GM18861 (cell line): ENCODE results near the gene GNG12.

ENCODE experiments used
- ATAC-seq: cut with Tn5 transposase; IDR thresholded peaks from one replicate; pipeline ENCODE4 v1.9.1; 2021; ENCODE audit not compliant: unreplicated experiment

Gene GNG12

DNA sequence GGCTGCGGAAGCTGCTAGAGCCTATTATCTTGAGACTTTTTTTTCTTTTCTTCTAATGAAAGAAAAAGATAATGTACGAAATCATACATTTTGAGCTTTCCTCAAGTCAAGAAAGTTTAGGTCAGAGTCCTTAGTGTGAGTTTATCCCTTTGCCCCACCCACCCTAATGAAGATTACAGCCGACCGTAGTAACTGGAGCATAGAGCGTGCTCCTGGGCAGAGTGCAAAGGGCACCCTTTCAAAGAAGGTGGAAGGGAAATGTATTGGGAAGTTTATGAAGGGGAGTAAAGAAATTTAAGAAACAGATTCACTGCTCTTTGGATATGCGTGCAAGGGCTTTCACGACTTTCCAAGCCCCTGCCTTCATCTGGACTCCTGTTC lies 17.2 kb downstream of the GNG12 start:
- no peak for ATAC-seq

DNA sequence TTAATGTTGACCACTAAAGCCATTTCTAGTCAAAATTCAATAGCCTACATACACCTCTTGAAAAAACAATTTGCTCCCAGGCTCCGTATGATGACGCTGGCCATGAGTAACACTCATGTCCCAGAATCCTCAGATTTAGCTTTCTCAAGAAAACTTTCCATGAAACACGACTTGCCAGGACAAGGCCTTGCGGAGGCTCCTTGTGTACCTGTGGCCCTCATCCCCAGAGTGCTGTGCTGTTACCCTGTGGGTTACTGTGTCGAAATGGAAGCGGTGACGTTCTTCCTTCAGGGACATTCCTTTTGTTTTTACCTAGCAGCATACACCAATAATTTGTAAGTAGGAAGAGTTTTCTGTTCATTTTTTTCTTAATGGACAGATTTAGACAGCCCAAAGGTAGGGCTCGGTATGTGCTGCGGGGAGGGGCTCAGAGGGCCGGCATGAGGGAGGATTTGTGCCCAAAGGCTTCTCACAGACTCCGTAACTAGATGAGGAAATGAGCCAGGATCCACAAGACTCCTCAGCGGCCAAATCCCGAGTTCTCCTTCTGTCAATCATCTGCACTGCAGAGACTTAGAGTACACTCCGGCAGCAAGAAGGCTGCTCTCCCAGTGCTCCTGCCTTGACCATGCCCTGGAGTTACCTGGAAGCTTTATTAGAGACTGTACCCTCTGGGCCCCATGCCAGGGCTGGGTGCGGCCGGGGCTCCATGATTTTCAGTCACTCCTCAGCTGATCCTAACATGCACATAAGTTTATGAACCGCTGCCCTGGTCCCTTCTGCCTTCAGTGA lies 17.8 kb downstream of the GNG12 start:
- no peak for ATAC-seq

DNA sequence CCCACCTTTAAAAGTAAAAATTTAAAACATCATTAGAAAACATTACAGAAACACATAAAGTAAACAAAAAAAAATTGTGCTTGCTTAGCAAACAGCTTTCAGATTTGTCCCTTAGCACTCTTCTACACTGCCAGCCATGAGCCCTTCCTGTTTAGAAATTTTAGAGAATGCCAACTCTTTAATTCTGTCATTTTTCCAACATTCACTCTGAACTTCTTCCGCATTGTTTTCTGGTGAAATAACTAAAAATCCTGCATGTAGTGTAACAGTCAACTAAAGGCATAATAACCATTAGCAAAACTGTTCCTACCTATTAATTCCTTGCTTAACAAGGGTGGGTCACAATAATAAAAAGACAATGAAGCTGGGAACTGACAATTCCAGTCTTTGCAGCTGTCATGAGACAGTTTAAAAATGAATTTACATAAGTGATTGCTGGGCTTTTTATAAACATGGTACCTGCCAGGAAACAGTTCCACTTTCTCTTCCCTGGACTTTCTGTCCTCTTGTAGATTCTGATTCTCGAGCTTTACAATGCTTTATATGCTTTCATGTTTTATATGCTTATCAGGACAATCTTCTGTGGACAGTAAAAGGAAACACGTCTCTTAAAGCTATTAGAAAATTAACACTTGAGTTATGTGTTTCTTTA lies 19.0 kb downstream of the GNG12 start:
- no peak for ATAC-seq

DNA sequence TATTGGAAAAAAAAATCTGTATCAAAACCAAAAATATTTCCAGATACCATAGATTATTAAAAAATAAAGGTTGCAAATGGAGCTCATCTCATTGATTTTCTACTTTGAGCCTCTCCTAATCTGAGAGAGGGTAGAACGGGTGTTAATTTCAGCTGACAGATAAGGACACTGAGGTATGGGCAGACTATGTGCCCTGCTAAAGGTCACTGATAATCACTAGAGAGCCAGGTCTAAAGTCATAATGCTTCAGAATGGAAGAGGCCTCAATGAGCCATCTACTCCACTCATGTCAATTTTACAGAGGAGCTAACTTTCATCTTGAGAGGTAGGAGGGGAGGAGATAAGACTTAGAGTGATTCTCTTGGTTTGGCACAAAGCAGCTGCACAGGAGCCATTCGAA lies 21.0 kb downstream of the GNG12 start:
- ATAC-seq, result no peak

DNA sequence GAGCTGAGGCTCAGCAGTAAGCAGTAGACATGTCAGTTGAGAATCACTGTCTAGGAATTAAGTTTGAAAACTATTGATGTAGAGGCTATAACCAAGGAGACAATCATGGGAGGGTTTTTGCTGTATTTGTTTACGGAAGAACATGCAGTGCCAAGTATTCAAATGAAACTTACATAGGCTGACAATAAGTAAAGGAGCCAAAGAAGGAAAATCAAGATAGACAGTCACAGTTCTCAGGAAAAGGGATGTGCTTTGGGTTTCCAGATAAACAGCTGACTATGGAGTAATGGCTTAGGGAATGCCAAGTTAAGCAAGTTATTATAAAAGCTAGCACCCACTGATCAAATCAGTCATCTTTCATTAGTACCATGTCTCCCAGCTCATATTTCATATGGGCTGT lies 21.5 kb downstream of the GNG12 start:
- no peak for ATAC-seq

DNA sequence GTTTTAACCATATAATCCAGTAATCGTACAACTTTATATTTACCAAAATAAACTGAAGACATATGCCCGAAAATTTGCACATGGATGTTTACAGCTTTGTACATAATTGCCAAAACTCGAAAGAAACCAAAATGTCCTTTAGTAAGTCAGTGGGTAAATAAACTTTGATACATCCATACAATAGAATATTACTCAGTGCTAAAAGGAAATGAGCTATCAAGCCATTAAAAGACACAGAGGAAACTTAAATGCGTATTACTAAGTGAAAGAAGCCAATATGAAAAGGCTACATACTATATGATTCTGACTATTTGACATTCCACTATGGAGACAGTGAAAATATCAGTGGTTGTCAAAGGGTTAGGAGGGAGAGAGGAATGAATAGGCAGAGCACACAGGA lies 23.4 kb downstream of the GNG12 start:
- no peak for ATAC-seq

DNA sequence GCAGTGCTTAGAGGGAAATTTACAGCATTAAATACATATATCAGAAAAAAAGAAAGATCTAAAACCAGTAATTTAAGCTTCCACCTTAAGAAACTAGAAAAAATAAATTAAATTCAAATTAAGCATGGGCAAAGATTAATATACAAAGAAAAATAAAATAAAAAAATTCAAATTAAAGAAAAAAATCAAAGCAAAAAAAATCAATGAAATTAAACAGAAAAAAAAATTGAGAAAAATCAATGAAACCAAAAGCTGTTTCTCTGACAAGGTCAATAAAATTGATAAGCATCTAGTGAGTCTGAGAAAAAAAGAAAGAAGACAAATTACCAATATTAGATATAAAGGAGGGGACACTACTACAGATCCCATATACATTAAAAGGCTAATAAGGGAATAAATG lies 26.0 kb downstream of the GNG12 start:
- no peak for ATAC-seq

DNA sequence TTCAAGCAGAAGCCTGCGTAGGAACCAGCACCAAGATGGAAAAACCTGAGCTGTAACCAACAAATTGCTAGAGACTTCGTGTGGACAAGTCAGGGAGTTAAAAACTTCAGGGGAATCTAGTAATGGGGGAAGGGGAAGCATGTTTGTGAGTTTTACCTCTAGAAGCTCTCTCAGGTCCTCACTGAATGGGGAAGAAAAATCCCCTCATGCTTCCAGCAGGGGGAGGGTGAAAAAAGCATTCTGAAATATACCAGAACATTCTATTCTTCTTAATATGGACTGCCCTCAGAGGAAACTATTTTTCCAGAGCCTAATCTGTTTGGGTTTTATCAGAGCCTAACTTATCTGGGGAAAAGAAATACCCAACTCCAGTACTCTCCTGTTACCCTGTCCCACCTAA lies 28.6 kb downstream of the GNG12 start:
- no peak for ATAC-seq

DNA sequence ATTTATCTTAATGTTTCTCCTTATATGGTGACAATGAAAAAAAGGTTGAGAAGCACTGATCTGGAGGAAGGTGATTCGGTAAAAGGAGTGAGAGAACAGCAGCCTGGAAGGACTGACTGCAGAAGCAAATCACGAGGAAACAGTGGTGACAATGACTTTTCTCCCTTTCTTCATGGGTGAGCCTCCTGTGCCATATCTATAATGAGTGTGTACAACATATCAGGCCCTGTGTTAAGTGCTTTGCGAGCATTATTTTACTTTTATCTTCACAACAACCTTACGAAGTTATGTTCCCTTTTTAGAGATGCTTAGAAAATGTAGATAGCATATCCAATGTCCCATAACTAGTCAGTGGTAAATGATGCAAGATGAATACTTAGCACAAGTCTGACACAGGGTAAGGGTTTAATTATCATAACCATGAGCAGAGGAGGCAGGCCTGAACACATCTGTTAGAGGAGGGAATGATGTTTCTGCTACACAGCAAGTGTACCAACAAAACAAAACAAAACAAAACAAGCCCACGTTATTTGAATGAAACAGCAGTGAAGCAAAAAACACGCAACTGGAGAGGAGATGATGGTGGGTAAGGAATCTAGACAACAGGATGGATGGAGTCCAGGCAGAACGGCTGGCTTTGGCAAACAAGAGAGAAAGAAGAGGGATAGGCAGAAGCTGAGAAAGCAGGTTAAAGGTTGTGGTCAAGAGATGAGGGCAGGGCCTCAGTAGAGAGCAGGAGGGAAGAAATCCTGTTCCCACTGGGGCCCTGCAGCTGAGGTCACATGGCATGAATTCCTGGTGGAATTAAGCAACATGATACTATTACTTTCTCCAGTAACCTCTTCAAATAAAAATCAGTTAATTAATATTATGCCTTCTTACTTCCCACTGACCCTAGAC lies 29.6 kb downstream of the GNG12 start:
- ATAC-seq, result no peak

DNA sequence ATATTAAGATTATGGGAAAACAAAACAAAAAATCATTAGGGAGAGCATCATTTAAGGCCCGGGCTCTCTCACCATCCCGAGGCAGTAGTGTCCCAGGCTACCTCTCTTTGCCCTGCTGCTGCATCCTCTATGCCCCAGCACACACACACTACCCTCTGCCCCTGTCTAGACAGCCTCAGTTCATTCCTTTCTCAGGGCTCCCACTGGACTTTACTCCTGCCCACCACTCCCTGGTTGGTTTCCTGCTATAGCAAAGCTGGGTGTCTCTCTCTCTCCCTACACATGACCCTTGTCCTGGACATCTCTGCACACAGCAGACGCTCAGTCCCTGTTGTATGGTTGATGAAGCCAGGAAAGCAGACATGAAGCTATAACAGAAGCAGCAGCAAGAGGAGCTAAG lies 30.7 kb downstream of the GNG12 start:
- ATAC-seq, result no peak

DNA sequence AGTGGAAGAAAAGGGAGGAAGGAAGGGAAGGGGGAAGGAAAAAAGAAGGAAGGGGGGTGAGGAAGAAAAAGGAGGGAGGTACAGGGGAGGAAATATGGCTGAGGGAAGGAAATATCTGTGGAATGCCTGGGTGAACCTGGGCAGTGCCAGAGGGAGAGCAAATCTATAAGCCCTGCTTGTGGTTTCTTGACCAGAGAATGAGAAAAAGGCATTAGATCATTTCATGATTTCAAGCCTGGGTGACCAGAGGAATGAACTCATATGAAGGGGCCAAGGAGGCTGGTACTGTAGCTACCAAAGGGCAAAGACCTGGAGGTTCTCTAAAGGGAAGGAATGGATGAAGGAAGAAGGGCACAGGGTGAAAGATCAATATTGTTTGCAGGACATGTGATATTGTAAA lies 31.4 kb downstream of the GNG12 start:
- no peak for ATAC-seq

DNA sequence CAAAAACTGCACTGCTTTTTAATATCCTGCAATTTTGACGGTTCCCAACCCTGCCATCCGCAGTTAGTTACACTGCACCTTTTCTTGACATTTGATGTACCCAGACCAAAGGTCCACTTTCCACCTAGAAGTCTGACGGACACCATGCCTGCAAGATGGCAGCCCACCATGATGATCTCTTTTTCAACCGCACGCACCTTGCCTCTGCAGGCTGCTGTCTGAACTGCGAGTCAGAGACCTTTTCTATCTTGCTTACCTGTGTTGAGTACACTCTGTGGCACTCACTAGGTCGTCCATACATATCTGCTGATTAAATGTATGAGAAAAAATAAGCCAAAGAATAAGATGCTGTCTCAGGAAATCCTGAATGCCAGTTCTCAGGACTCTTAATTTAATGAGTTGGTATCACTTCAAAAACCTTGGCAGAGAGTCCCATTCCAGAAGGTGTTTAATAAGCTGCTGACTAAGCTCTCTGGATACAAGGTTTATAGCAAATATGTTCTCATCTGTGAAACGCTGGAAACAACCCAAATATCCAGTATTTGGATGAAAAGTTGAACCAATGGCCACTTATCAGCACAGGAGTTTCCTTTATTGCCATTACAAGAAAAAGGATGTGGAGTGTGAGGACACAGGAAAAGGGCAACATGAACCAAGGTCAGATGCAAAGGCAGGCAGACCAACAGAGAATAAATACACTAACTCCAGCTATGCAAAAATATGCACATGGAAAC lies 37.9 kb downstream of the GNG12 start:
- ATAC-seq, result no peak

DNA sequence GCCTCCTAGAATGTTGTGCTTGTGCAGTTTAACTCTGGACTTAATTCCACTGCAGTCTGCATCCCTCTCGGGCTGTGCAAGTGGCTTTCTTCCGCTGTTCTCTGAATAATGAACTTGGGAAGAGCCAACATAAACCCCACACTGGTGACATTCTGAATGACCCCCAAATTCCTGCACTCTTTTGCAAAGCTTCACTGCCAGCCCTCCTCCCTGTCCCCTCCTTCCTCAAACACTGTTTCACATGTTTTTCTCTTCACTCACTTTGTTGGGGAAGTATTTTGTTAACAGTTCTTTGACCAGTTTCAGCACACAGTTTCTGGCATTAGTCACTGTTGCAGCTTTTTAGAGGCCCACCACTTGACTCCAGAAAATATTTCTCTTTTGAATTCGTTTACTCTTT lies 39.7 kb downstream of the GNG12 start:
- no peak for ATAC-seq

DNA sequence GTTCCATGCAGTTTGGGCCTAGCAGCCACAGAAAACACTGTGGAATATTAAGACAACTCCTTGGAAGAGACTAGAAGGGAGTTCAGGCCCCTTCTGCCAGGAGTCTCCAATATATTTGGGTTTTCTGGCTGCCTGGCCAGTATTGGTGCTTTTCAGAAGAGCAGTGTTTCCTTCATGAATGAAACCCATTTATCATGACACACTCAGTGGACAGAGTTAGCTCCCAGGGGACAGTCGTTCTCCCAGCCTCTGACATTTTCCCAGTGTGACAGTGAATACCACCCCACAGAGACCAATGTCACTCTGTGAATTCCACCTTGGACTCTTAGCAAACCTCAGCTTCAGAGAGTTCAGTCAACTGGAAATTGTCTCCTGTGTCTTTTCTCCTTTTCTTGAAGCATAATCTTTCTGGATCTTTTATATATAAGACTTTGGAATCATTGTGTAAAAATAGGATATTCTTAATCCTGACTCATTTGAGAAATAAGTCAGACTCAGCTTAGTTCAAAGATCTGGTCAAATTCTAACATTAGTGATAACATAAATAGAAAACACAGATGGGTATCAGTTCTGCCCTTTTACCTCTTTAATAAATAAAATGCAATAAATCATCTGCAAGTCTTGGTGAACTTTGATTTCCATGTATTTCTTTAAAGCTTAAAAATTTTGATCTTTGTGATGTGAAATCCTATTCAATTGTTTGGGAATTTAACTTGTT lies 40.4 kb downstream of the GNG12 start:
- ATAC-seq, result no peak

DNA sequence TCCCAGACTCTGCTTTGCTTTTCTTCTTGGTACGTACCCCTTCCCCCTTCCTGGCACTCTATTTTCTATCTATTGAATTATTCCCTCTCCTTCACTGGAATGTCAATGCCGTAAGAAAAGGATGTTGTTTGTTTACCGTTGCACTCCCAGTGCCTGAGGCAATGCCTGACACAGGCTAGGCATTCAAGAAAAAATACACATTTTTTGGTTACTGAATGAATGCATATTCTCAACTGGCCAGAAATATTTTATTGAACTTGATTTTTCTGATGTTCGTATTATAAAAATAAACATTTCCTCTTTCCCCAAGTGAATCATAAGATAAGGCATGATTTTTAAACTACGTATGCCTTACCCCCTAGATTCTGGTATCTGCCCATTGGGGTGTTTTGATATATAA lies 41.2 kb downstream of the GNG12 start:
- ATAC-seq, result no peak

DNA sequence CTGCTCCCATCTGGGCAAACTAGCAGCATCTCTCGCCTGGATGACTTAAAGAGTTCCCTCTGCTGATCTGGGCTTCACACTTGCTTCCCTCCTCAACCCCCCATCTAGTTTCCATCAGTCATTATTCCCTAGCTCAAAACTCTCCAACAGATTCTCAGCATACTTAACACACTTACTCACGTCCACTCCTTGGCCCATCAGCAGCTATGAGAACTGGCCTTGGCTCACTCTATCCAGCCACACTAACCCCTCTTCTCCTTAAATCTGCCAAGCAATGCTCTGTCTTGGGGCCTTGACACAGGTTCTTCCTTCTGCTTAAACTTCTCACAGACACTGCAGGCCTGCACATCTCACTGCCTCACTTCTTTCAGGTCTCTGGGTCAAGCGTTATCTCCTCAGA lies 41.6 kb downstream of the GNG12 start:
- no peak for ATAC-seq

DNA sequence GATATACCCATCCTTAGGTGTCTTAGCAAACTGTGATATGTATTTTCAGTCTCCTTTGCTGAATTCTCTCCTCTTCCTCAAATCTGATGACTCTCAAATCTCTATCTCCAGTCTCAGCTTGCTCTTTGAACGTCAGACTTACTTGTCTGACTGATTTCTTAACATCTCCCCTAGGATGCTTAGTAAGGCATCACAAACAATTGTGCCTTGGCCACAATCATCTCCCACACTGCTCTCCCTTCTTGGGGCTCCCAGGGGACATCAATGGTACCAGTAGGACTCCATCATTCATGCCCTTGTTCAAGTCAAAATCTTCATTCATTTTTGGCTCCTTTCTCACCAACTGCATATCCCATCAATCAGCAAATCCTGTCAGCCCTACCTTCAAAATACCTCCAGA lies 42.0 kb downstream of the GNG12 start:
- no peak for ATAC-seq

DNA sequence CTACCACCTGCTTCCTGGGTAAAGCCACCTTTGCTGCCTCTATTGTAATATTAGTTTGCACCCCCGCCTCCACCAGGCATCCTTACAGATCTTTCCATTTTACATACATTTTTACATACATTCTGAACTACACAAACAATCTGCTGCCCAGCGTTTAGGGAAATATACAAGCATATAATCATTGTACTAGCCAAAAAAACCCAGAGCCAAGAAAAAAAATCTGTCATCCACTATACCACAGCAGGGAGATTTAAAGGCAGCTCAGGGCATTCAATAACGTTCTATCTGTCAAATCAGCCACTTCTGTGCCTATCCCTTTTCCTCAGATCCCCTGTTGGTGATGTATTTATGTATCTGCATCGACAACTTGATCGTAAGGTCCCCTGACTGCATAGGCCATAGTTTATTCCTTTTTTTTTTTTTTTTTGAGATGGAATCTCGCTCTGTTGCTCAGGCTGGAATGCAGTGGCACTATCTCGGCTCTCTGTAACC lies 43.0 kb downstream of the GNG12 start:
- no peak for ATAC-seq

DNA sequence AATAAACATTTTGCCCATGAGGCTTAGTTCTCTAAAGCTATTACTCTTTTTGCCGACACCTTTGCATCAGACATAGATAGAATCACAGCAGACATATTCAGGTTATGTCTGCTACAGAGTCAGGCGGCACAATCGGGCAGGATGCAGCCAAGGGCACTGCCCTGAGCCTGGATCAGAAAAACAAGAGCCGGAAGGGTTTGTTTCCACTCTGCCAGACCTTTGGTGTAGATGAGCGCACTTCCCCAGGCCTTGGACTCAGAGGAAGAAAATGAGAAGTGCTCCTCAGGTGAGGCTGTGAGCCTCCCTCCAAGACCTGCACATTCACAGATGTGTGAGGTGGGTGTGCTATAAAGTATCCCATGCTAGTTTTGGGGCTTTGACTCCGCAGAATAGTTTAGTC lies 43.7 kb downstream of the GNG12 start:
- no peak for ATAC-seq

DNA sequence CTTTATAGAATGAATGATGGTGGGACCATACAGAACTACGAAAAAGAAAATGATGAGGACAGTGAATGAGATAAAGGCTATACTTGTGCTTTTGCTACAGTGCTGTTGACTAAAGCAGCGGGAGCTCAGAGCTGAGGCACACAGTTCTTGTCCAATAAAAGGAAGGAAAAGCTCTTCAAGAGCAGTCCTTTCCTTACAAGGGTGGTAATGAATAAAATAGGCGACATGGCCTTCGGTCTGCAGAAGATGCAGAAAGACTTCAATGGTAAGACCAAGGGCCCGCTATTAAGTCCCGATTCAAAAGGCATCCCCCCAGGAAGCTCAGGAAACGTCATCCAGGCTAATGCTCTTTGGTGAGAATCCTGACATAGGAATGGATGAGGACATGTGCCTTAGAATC lies 44.4 kb downstream of the GNG12 start:
- ATAC-seq, result no peak
